CD14-positive monocyte (primary cell): ENCODE data around the gene ZNF135. TPM values are rescaled to one million over a fixed set of nuclear protein-coding genes. Genes with fewer than 3 reads are reported as not detected.

ENCODE experiments used
- DNase-seq, 3 donors: peaks; one replicate each; pipeline ENCODE4 v3.0.0-alpha.2; 2011 to 2022
- H2AFZ ChIP-seq: 2 replicates; pipeline ENCODE4 v1.6.0; 2012; ENCODE audit warnings: mild to moderate bottlenecking, low read depth, low read length, inconsistent platforms; ENCODE audit not compliant: insufficient read depth, poor library complexity, severe bottlenecking
- H3K27ac ChIP-seq, 2 donors: 1 replicate in 1 of 2; 2 replicates in 1 of 2; pipeline ENCODE4 v1.5.1; 2012 to 2013; ENCODE audit warnings: low read length in 2 of 2, control low read depth in 1 of 2, inconsistent platforms in 1 of 2, low read depth in 1 of 2, mild to moderate bottlenecking in 1 of 2
- H3K27me3 ChIP-seq, 2 donors: one replicate each; pipeline versions ENCODE4 v1.6.0 to v1.6.1; 2011 to 2013; ENCODE audit warnings: low read length in 2 of 2; ENCODE audit not compliant: control insufficient read depth in 2 of 2, insufficient read depth in 2 of 2
- H3K36me3 ChIP-seq, 2 donors: replicated peaks in 1 of 2; 1 replicate in 1 of 2; 2 replicates in 1 of 2; pipeline versions ENCODE4 v1.5.1 to v1.6.1; 2012 to 2013; ENCODE audit warnings: low read length in 2 of 2, control low read depth in 1 of 2, inconsistent platforms in 1 of 2, mild to moderate bottlenecking in 1 of 2; ENCODE audit not compliant: insufficient read depth in 2 of 2, control insufficient read depth in 1 of 2
- H3K4me1 ChIP-seq, 2 donors: 1 replicate in 1 of 2; 2 replicates in 1 of 2; pipeline versions ENCODE4 v1.5.1 to v1.6.1; 2012 to 2013; ENCODE audit warnings: low read length in 2 of 2, control low read depth in 1 of 2, inconsistent platforms in 1 of 2, mild to moderate bottlenecking in 1 of 2, moderate library complexity in 1 of 2; ENCODE audit not compliant: insufficient read depth in 2 of 2, control insufficient read depth in 1 of 2
- H3K4me2 ChIP-seq: replicated peaks from 2 replicates; pipeline ENCODE3; 2012; ENCODE audit warnings: low read length, moderate library complexity, mild to moderate bottlenecking; ENCODE audit not compliant: poor library complexity, severe bottlenecking; ENCODE audit errors: extremely low read depth
- H3K4me3 ChIP-seq, 3 experiments: fragments of 200-600 bp in 1 of 3; sonication (generic) in 1 of 3; replicated peaks in 1 of 3; 1 replicate in 2 of 3; 2 replicates in 1 of 3; pipeline ENCODE4 v1.5.1; 2011 to 2013; ENCODE audit warnings: low read length in 3 of 3, mild to moderate bottlenecking in 3 of 3, control low read depth in 2 of 3, low read depth in 2 of 3, inconsistent platforms in 1 of 3, moderate library complexity in 1 of 3
- H3K79me2 ChIP-seq: 2 replicates; pipeline ENCODE4 v1.6.0; 2012; ENCODE audit warnings: mild to moderate bottlenecking, control low read depth, inconsistent platforms, low read length, moderate library complexity; ENCODE audit not compliant: insufficient read depth
- H3K9ac ChIP-seq: 2 replicates; pipeline ENCODE4 v1.6.0; 2017; ENCODE audit warnings: low read length, mild to moderate bottlenecking; ENCODE audit not compliant: insufficient read depth, poor library complexity, severe bottlenecking
- H3K9me3 ChIP-seq, 2 donors: replicated peaks in 1 of 2; 1 replicate in 1 of 2; 2 replicates in 1 of 2; pipeline versions ENCODE4 v1.5.1 to v1.6.1; 2012 to 2013; ENCODE audit warnings: low read length in 2 of 2, control low read depth in 1 of 2; ENCODE audit not compliant: control insufficient read depth in 1 of 2, insufficient read depth in 1 of 2
- H4K20me1 ChIP-seq: 2 replicates; pipeline ENCODE4 v1.6.0; 2012; ENCODE audit warnings: mild to moderate bottlenecking, low read length, control low read depth, moderate library complexity; ENCODE audit not compliant: insufficient read depth
- H3K27ac Mint-ChIP-seq, 7 donors: one replicate each; pipeline ENCODE4 v1.8.0; 2020; ENCODE audit warnings: mild to moderate bottlenecking in 7 of 7, mixed read lengths in 7 of 7, moderate library complexity in 6 of 7, inconsistent platforms in 2 of 7
- H3K27me3 Mint-ChIP-seq, 3 donors: one replicate each; pipeline ENCODE4 v1.8.0; 2021 to 2022; ENCODE audit warnings: low read depth in 3 of 3, mild to moderate bottlenecking in 3 of 3, mixed read lengths in 3 of 3, moderate library complexity in 3 of 3, inconsistent platforms in 1 of 3
- H3K36me3 Mint-ChIP-seq, 2 donors: one replicate each; pipeline ENCODE4 v1.8.0; 2020; ENCODE audit warnings: mixed read lengths in 2 of 2, inconsistent platforms in 1 of 2, mild to moderate bottlenecking in 1 of 2
- H3K4me1 Mint-ChIP-seq: one replicate; pipeline ENCODE4 v1.8.0; 2020; ENCODE audit warnings: mild to moderate bottlenecking, mixed read lengths
- H3K4me3 Mint-ChIP-seq, 2 donors: one replicate each; pipeline ENCODE4 v1.8.0; 2020; ENCODE audit warnings: mild to moderate bottlenecking in 2 of 2, mixed read lengths in 2 of 2, moderate library complexity in 1 of 2
- H3K9me3 Mint-ChIP-seq, 7 donors: one replicate each; pipeline ENCODE4 v1.8.0; 2020 to 2022; ENCODE audit warnings: mixed read lengths in 7 of 7, mild to moderate bottlenecking in 6 of 7, moderate library complexity in 6 of 7, inconsistent platforms in 2 of 7
- WGBS: methylation state at CpG from one replicate; pipeline ENCODE4 v1.1.5; 2013; ENCODE audit warnings: missing lambda C conversion rate; ENCODE audit not compliant: insufficient coverage; 5-methylcytosine and 5-hydroxymethylcytosine counted together
- intact Hi-C, 2 donors: fragments of 100-400 bp; cut with micrococcal nuclease; formaldehyde crosslinking; loops; one replicate each; pipeline versions ENCODE4 v1.15.0 to v1.15.1; 2023
- polyA plus RNA-seq, 3 donors: library from polyadenylated mRNA; depleted of rRNA in 1 of 3; unstranded in 2 of 3; stranded (reverse) in 1 of 3; fragments of 300-500 nt in 2 of 3; fragments of >200 nt in 1 of 3; fragmentation: Illumina TruSeq in 2 of 3; gene quantifications; 1 replicate in 2 of 3; 2 replicates in 1 of 3; pipeline ENCODE4 v1.2.3, GENCODE V29; 2012 to 2021
- TF ChIP-seq, protein P1 (sequence below): fragments of 200-600 bp; IDR thresholded peaks from one replicate; pipeline ENCODE4 v1.8.0; 2022; ENCODE audit warnings: antibody characterized with exemption, mild to moderate bottlenecking

Gene ZNF135
- polyA plus RNA-seq, 3 donors: 0.32 to 0.37 TPM; not detected in 1

- Mint-ChIP-seq H3K27ac (no peak overlapping the region), H3K27me3 (peaks cover 1 to 7% (median 5%) of the 10 kb centered on the region in 3 donors), H3K36me3 (no peaks in the 10 kb centered on the region), H3K4me3 (no peak overlapping the region), H3K9me3 (peaks cover 59 to 93% (median 89%) of the 10 kb centered on the region in 7 donors), H3K4me1 (no peaks in the 10 kb centered on the region)
- Histone ChIP-seq H3K36me3 (no peaks in the 10 kb centered on the region), H3K4me3 (peak overlapping the region in 1 of 3 experiments; percentile 41), H3K9ac (no peak overlapping the region), H3K9me3 (peaks cover 80 to 97% of the 10 kb centered on the region in 2 donors), H3K4me2 (no peak overlapping the region), H3K4me1 (no peaks in the 10 kb centered on the region), H3K79me2 (no peaks in the 10 kb centered on the region), H2AFZ (no peak overlapping the region), H3K27ac (no peak overlapping the region), H3K27me3 (no peaks in the 10 kb centered on the region), H4K20me1 (no peaks in the 10 kb centered on the region)
- DNase-seq: no peak
- WGBS: 47% methylated on average over 2 of the region's 5 CpGs
- TF ChIP-seq, protein P1, sequence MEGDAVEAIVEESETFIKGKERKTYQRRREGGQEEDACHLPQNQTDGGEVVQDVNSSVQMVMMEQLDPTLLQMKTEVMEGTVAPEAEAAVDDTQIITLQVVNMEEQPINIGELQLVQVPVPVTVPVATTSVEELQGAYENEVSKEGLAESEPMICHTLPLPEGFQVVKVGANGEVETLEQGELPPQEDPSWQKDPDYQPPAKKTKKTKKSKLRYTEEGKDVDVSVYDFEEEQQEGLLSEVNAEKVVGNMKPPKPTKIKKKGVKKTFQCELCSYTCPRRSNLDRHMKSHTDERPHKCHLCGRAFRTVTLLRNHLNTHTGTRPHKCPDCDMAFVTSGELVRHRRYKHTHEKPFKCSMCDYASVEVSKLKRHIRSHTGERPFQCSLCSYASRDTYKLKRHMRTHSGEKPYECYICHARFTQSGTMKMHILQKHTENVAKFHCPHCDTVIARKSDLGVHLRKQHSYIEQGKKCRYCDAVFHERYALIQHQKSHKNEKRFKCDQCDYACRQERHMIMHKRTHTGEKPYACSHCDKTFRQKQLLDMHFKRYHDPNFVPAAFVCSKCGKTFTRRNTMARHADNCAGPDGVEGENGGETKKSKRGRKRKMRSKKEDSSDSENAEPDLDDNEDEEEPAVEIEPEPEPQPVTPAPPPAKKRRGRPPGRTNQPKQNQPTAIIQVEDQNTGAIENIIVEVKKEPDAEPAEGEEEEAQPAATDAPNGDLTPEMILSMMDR: no peak
- intact Hi-C loops: no loop called here
These were observed 60.1 kb downstream of the ZNF135 start for GRCh38 chr19:58118979-58119733.

Other genes starting within 250 kb of the ZNF135 start
- gene ZNF552, start 244.4 kb upstream of the ZNF135 start, polyA plus RNA-seq: 1 to 10 TPM; 2.0 to 4.3 (median 2.9) TPM
- gene ZNF587B, start 229.0 kb upstream of the ZNF135 start, polyA plus RNA-seq: 1 to 10 TPM in 1 of 3 donors, under 1 TPM in 2; 0.18 to 6.6 (median 0.56) TPM
- 10 to 100 TPM in 1 of 3 donors, 1 to 10 TPM in 1, under 1 TPM in 1; 0.41 to 15.0 (median 2.9) TPM for gene ZNF587, start 209.4 kb upstream of the ZNF135 start, polyA plus RNA-seq
- gene ZNF814, start 170.2 kb upstream of the ZNF135 start, polyA plus RNA-seq: 1 to 10 TPM; 2.5 to 6.3 (median 3.8) TPM
- gene ZNF417, start 142.7 kb upstream of the ZNF135 start, polyA plus RNA-seq: 1 to 10 TPM in 1 of 3 donors, under 1 TPM in 2; 0.39 to 6.8 (median 0.70) TPM
- 1 to 10 TPM in 1 of 3 donors, under 1 TPM in 1, not detected in 1; 0.74 to 1.4 TPM for gene ZNF418, start 123.9 kb upstream of the ZNF135 start, polyA plus RNA-seq
- 1 to 10 TPM in 1 of 3 donors, under 1 TPM in 2; 0.51 to 1.3 (median 0.85) TPM for gene ZNF256, start 111.6 kb upstream of the ZNF135 start, polyA plus RNA-seq
- not detected for gene C19orf18, start 84.7 kb upstream of the ZNF135 start, polyA plus RNA-seq
- 1 to 10 TPM in 2 of 3 donors, under 1 TPM in 1; 0.87 to 1.7 (median 1.2) TPM for gene ZNF606, start 56.5 kb upstream of the ZNF135 start, polyA plus RNA-seq
- gene ZSCAN1, start 25.3 kb upstream of the ZNF135 start, polyA plus RNA-seq: not detected
- gene ZSCAN18, start 38.9 kb downstream of the ZNF135 start, polyA plus RNA-seq: 1 to 10 TPM; 1.1 to 4.1 (median 2.3) TPM
- gene ZNF329, start 91.5 kb downstream of the ZNF135 start, polyA plus RNA-seq: 1 to 10 TPM in 1 of 3 donors, under 1 TPM in 2; 0.56 to 1.2 (median 0.65) TPM
- 10 to 100 TPM in 1 of 3 donors, 1 to 10 TPM in 2; 5.8 to 10.1 (median 9.0) TPM for gene ZNF274, start 123.8 kb downstream of the ZNF135 start, polyA plus RNA-seq
- gene ZNF544, start 169.6 kb downstream of the ZNF135 start, polyA plus RNA-seq: 1 to 10 TPM; 1.5 to 7.9 (median 2.2) TPM
- gene ZNF8, start 219.7 kb downstream of the ZNF135 start, polyA plus RNA-seq: 1 to 10 TPM in 1 of 3 donors, under 1 TPM in 2; 0.05 to 2.4 (median 0.25) TPM
- 10 to 100 TPM; 34.6 to 61.5 (median 38.8) TPM for gene ERVK3-1, start 246.1 kb downstream of the ZNF135 start, polyA plus RNA-seq